Right renal pelvis (tissue), 4 donors: ENCODE results near the gene ETV3. TPM values are rescaled to one million over a fixed set of nuclear protein-coding genes. Genes with fewer than 3 reads are reported as not detected.
"Not testable (repeated sequence)": the region's sequence is repeated elsewhere in the genome, so short reads cannot be mapped to it uniquely, and the experiment has no call there.

Experiments used
- DNase-seq, 4 donors: peaks; one replicate each; pipeline ENCODE4 v3.0.0-alpha.2; 2013; ENCODE audit warnings: low read depth in 4 of 4, low spot score in 3 of 4, missing footprints in 1 of 4
- polyA plus RNA-seq, 4 donors: library from polyadenylated mRNA; unstranded; fragments of 120-200 nt; gene quantifications; one replicate each; pipeline ENCODE4 v1.2.1, GENCODE V29; 2013; ENCODE audit not compliant: insufficient read length in 4 of 4

Gene ETV3
- polyA plus RNA-seq, 4 donors, result 23.7 to 29.1 (median 28.8) TPM

GRCh38 chr1:157114183-157115121 is 23.7 kb downstream of the ETV3 start:
- DNase-seq, result no peak

DNA sequence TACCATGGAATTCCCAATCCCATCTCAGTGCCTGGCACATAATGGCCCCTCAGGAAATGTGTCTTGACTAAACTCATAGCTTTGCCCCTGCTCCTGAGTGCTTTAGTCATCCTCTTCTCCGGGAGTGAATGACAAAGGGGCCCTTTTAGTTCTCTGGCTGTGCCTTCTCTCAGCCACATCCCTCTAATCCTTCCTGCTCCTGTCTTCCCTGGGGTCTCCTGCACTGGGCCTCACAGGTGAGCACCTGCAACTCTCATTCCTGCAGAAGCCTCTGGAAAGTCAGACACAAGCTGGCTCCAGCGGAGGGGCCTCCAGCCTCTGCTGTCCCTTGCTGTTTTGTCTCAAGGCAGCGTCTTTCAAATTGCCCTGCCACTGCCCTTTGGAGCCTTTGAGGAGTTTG is 24.6 kb downstream of the ETV3 start:
- no peak for DNase-seq

- DNase-seq, result no peak
These were observed 25.1 kb downstream of the ETV3 start for GRCh38 chr1:157113106-157113505.

DNA sequence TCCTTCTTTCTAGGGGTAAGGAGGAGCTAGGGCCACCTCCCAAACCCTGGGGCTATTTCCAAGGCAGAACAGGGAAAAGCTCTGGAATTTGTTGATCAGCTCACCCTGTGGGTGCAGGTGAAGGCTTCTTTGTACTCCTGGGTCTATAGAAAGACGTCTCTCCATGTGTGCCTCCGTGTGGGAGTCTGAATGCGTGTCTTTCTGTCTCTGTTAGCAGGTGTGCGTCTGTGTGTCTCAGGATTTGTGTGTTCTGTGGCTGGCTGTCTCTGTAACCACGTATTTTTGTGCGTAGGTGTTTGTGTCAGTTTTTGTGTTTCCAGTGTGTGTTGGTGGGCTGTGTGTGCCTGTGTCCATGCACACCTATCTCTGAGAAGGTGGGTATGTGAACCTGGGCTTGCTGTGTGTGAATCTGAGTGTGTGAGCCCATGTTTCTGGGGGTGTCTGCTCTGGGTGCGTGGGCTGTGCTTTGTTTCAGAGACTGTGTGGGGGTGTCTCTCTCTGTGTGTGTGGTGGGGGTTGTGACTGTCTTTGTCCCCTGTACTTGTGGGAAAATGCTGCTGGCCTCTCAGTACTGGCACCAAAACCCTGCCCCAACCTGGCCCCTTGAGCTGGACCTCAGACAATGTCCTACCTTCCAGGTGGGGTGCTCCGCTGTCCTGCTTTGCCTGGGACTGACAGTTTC is 25.9 kb downstream of the ETV3 start:
- no peak for DNase-seq

GRCh38 chr1:157111396-157112165 is 26.6 kb downstream of the ETV3 start:
- no peak for DNase-seq

- no peak for DNase-seq
These were observed 27.5 kb downstream of the ETV3 start for GRCh38 chr1:157110686-157111085.

GRCh38 chr1:157110003-157110402 is 28.2 kb downstream of the ETV3 start:
- DNase-seq, result no peak

- DNase-seq, result no peak
These were observed 29.7 kb downstream of the ETV3 start for GRCh38 chr1:157108448-157108847.

- no peak for DNase-seq
These were observed 30.5 kb downstream of the ETV3 start for GRCh38 chr1:157107702-157108101.

- no peak for DNase-seq
These were observed 31.4 kb downstream of the ETV3 start for GRCh38 chr1:157106813-157107189.

DNA sequence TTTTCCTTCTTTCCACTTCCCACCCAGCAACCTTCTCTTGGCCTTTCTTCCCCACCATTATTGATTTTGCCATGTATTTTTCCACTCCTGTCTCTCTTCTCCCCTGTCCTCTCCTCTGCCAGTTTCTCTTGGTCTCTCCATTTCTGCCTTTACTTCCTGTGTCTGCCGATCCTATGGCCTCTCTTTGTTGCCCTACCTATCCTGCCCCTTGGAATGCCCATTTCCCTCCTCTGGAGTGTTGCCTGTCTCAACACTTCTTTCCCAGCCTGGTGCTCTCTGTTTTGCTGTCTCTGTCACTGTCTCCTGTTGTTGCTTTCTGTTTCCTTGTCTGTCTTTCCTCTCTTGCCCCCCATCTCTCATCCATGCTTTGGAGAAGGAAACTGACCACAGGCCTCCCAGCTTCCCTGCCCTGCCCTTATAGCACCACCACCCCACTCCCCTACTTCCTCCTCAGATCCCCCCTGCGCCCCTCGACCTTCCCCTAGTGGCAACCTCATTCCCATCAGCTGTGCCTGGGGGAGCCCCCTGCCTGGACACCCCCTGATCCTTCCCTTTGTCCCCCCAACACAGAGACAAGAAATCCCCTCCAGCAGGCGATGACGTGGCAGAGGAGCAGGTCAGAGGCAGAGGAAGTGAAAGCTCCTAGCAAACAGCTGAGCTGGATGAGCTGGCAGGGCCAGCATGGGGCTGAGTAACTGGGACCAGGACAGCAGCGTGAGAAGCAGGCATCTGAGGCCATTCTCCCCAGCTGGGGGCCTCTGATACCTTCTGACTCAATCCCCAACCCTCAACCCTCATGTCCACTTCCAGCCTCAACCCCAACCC is 32.0 kb downstream of the ETV3 start:
- DNase-seq, result no peak

DNA sequence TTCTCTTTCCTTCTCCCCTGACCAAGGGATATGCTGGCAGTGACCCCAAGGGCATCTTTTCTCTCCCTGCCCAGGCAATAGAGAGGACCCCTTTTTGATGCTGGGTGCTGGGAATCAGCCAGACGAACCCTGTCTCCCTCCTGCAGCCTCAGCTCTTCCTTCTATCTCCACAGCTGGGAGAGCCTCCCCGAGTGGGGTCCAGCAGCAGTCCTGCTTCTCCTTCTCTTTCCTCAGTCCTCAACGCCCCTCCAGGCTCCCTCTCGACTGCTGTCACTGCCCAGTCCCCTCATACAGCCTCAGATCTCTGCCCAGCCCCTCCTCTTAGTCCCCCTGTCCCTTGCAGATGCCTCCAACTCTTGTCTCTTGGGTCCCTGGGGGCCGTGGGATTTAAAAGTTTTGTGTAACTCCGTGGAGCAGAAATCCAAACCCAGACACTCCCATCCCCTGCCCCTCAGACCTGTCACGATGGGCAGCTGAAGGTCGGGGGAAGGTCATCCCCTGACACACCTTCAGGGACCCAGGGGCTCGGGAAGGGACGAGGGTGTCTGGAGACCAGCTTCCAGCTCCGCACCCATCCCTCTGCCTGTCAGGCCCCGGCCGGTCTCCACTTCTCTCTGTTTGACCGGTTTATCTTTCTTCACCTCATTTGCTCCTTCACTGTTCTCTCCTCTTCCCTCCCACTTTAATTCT is 32.8 kb downstream of the ETV3 start:
- no peak for DNase-seq

- DNase-seq, result no peak
These were observed 33.4 kb downstream of the ETV3 start for GRCh38 chr1:157104598-157105293.

- no peak for DNase-seq
These were observed 34.9 kb downstream of the ETV3 start for GRCh38 chr1:157103268-157103667.

DNA sequence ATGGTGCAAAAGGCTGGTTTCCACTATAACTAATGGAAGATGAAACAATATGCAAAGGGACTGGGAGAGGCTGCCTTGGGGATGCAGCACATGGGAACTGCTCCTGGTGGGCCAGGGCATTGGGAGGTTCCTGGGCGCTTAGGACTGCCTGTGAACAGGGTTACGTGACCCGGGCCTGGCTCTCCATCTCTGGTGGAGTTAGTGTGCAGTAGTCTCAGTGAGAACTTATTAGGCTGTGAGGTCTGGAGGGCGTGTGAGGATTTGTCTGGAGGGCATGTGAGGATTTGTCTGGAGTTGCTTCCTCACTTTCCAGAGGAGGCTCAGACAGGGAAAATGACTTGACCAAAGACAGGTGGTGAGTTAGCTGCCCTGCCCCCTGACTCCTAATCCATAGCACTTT is 37.0 kb downstream of the ETV3 start:
- DNase-seq, result no peak

- no peak for DNase-seq
These were observed 38.6 kb downstream of the ETV3 start, which contains the start of gene ETV3L for GRCh38 chr1:157099633-157100009. TSS of gene ETV3L (minus strand) at chr1:157099808. CDS start at chr1:157099523, 285 bp downstream.

DNA sequence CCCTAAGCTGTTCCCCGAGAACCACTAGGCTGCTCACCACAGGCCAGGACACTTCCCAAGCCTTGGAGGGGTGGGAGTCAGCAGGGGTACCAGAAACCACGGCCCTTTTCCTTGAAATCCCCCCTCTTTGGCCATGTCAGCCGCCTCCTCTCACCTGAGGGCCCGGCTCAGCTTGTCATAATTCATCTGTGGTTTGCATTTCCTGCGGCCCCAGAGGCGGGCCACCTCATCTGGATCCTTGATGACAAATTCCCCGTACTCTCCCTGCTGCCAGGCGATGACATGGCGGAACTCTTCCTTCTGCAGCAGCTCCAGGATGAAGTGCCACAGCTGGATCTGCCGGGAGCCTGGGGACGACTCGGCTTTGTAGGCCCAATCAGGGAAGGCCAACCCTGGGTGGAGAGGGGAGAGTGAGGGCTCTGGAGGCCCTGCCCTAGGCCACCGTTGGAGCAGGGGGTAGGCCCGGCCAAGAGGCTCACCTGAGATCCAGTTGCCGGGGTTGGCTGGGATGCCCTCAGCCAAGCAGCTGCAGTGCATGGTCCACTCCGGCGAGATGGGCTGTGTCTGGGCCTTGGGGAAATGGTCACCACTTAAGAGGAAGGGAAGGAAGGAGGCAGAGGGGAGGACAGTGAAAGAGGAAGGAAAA is 39.1 kb downstream of the ETV3 start:
- DNase-seq, result not testable (repeated sequence)

DNA sequence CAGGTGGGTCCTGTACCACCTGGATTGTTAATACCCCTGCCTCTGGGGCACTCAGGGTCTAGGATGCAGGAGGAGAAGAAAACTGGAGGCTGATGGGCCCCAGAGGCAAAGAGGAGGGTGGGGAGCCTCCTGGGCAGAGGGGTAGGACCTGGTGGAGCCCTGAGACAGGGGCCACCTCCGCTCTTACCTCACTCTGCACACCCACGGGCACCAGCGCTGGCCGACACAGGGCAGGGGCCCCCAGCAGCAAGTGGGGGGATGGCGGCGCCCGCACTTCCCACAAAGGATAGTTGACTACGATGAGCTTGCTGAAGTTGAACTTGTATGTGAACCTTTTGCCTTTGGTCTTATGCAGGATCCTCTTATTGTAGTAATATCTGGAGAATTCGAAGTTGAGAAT is 39.7 kb downstream of the ETV3 start:
- DNase-seq, result no peak

DNA sequence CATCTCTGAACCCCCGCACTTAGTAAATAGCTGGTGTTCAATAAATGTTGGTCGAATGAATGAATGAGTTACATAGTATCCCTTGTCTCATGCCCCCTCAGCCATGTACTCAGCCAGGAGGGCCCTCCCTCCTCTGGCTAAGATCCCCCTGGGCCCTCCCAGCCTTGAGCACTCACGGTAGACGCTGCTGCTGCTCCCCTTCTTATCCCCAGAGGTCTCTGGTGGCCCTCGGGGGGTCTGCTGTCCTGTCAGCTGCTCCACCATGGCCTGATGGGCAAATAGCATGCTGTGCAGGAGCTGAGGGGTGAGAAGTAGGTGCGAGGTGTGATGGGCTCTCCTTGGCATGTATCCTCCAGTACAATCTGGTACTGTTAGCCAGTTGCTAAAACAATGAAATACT is 40.5 kb downstream of the ETV3 start:
- no peak for DNase-seq
